ENCODE results near the gene SRSF4. TPM values are rescaled to one million over a fixed set of nuclear protein-coding genes. Genes with fewer than 3 reads are reported as not detected.
"Not testable (repeated sequence)": the region's sequence is repeated elsewhere in the genome, so short reads cannot be mapped to it uniquely, and the experiment has no call there.

Gene SRSF4
- total RNA-seq, 2 experiments from 2014 or later: 129 to 147 TPM

DNA sequence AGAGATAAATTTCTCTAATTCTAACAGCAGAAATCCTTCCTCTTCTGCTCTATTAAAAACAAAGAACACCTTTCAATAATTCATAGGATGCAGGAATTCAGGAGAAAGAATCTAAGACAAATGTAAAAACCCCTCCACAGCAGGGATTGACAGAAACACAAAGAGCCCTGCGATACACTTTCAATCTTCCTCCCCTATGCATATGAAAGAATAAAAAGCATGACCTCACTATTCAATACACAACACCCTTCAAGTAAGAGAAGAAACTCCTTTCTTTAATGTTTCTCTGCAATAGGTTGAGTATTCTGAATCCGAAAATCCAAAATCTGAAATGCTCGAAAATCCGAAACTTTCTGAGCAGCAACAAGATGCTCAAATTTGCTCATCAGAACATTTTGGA, 17.1 kb downstream of the SRSF4 start:
- no peaks in the 10 kb centered on the region for H3K27me3 Mint-ChIP-seq
- POLR2A ChIA-PET: interaction anchor here (0.6 kb wide), 1 partner anchor 10 kb away, joined by 3 read pairs; no protein-coding TSS in a partner anchor
- CTCF ChIA-PET: interaction anchor here (0.7 kb wide), 1 partner anchor 40 kb away, joined by 3 read pairs; no protein-coding TSS in a partner anchor
- no peak for ATAC-seq
- H3K27ac Mint-ChIP-seq: no peak overlapping the region
- no peaks in the 10 kb centered on the region for H3K9me3 Mint-ChIP-seq (ENCODE audit: low read depth)
- peaks cover 36% of the 10 kb centered on the region for H3K36me3 Mint-ChIP-seq (ENCODE audit: low read depth)
- DNase-seq: no peak
- intact Hi-C loops (cut with DNase I, micrococcal nuclease): no loop called here
- H3K4me1 Mint-ChIP-seq: peaks cover 47% of the 10 kb centered on the region
- no peak overlapping the region for H3K4me3 Mint-ChIP-seq

DNA sequence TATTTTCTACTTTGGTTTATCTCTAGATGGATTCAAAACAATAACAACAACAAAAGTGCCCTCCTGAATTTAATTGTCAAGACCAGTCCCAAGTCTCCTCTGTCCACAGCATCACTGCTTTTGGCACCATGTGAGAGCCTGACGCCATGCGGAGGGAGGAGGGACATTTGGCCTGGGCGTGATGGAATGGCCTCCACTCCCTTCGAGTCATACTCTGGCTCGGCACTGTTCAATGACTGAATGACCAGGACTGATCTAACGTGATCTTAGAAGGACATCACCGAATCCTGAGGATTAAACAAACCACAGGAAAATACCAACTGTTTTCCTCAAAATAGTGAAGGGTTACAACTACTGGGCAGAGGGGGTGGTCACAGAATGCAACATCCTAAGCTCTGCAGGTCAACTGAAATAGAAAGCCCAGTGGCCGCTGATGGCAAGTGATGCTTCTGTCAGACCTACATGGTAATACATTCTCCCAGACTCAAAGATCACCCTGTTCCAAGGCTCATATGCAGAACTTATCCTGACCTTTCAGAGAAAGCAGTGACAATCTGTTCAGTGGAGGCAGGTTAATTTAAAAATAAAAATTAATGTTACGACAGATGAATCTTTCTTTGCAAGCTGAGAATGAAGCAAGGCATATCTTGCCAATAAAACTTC, 19.1 kb downstream of the SRSF4 start:
- Mint-ChIP-seq H3K4me3 (no peak overlapping the region), H3K27me3 (no peaks in the 10 kb centered on the region), H3K4me1 (peaks cover 34% of the 10 kb centered on the region), H3K9me3 (ENCODE audit: low read depth) (no peaks in the 10 kb centered on the region), H3K36me3 (ENCODE audit: low read depth) (peaks cover 38% of the 10 kb centered on the region), H3K27ac (peak overlapping the region; percentile 31)
- ChIA-PET POLR2A (no interaction called here), CTCF (no interaction called here)
- no peak for DNase-seq
- intact Hi-C loops (cut with DNase I, micrococcal nuclease): no loop called here
- ATAC-seq: no peak

DNA sequence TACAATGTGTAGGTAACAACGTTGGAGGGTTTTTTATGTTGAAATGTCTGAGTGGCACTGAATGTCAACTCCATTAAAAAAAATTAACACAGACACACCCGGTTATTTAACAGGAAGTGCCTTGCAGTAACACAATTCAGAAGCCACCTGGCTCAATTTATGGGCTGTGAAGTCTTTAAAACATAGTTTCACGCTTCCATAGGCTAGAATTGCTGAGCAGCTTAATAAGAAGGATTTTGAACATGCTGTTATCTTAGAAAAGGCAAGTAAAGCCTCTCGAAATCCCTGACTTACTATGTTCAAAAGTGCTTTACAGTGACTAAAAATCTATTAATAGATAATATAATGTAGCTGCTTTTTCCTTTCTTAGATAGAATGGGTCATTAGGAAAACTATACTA, 19.7 kb downstream of the SRSF4 start:
- Mint-ChIP-seq H3K4me3 (no peak overlapping the region), H3K4me1 (peaks cover 31% of the 10 kb centered on the region), H3K9me3 (ENCODE audit: low read depth) (no peaks in the 10 kb centered on the region), H3K36me3 (ENCODE audit: low read depth) (peaks cover 37% of the 10 kb centered on the region), H3K27me3 (no peaks in the 10 kb centered on the region), H3K27ac (no peak overlapping the region)
- intact Hi-C loops (cut with DNase I, micrococcal nuclease): no loop called here
- ChIA-PET POLR2A (no interaction called here), CTCF (no interaction called here)
- DNase-seq (no peak), ATAC-seq (no peak)

DNA sequence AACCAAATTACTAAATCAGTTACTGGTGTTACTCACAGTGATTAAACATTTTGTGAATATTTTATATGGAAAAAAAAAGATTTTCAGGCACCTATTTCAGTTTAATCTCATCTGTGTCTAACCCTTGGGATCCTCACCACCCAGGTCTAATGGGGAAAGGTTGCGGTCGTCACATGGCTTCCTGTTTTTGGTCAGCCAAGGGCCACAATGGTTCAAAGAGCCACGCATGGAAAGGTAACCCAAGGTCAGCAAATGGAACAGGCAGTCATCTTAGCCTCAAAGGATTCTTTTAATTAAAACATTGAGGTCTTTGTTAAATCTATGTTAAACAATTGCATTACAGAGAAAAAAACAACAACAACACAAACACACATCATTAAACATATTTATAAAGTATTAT, 21.9 kb downstream of the SRSF4 start:
- POLR2A ChIA-PET: interaction anchor here (0.6 kb wide), 1 partner anchor 10 kb away, joined by 4 read pairs; no protein-coding TSS in a partner anchor
- H3K36me3 Mint-ChIP-seq (ENCODE audit: low read depth): peaks cover 41% of the 10 kb centered on the region

DNA sequence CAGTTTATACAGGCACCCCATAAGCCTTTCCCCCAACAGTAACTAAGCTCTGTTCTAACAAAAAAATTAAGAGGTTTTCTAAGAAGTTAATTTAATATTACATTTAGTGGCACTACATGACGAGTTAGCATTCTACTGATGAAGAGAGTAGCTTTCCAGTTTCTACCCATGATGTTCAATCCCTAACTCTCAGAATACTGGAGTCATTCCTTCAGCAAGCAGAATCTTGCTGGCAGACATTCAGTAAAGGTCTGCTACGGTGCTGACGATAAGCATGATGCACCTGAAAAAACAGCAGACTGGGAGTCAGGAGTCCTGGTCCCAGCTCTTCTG, 24.5 kb downstream of the SRSF4 start:
- no peak for DNase-seq
- ChIA-PET POLR2A (interaction anchor here (0.9 kb wide), 1 partner anchor 115 kb away, joined by 3 read pairs; no protein-coding TSS in a partner anchor), CTCF (no interaction called here)
- Mint-ChIP-seq H3K36me3 (ENCODE audit: low read depth) (peaks cover 60% of the 10 kb centered on the region), H3K27me3 (no peaks in the 10 kb centered on the region), H3K27ac (no peak overlapping the region), H3K9me3 (ENCODE audit: low read depth) (no peaks in the 10 kb centered on the region), H3K4me3 (no peak overlapping the region), H3K4me1 (no peaks in the 10 kb centered on the region)
- ATAC-seq: no peak
- intact Hi-C loops (cut with DNase I, micrococcal nuclease): no loop called here

More for the DNA sequence above, 21.9 kb downstream of the SRSF4 start:
- no peak for ATAC-seq
- Mint-ChIP-seq H3K27ac (no peak overlapping the region), H3K4me3 (no peak overlapping the region), H3K27me3 (no peaks in the 10 kb centered on the region), H3K9me3 (ENCODE audit: low read depth) (no peaks in the 10 kb centered on the region), H3K4me1 (peaks cover 17% of the 10 kb centered on the region)
- no peak for DNase-seq
- CTCF ChIA-PET: interaction anchor here (1.5 kb wide), 1 partner anchor 43 kb away, joined by 4 read pairs; no protein-coding TSS in a partner anchor
- intact Hi-C loops (cut with DNase I, micrococcal nuclease): no loop called here

DNA sequence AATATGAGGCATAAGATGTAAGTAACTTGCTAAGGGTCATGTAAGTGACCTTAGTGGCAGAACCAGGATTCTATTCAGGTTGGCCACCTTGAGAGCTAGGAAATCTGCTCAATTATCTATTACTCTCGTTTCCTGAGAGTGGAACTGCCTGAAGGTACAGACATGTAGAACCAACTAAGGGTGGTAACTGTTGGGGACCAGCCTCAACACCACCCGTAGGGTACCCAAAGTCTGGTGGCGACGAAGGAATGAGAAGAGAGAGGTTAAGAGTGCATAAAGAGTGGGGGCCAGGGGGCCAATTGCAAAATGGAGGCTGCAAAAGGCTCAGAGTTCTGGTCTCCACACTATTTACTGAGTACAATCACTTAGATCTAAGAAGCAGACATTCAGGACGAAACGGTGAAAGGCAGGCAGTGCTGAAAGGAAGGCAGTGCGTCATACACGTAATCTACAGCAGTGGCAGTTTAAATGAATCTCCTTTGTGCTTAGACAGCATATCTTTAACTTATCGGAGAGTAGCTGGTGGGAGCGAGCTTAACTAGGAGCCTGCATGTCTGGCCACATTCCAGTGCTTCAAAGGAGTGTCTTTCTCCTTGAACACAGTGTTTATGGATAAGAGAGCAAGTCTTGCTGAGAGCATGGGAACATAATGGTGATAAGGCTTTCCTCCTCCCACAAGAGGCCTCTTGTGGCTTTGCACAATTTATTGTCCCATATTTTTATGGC, 25.0 kb downstream of the SRSF4 start:
- DNase-seq (no peak), ATAC-seq (no peak)
- ChIA-PET CTCF (interaction anchor here (0.6 kb wide), 1 partner anchor 318 kb away, joined by 5 read pairs; no protein-coding TSS in a partner anchor), POLR2A (interaction anchor here (0.9 kb wide), 1 partner anchor 114 kb away, joined by 3 read pairs; no protein-coding TSS in a partner anchor)
- intact Hi-C loops (cut with DNase I, micrococcal nuclease): no loop called here
- Mint-ChIP-seq H3K4me3 (no peak overlapping the region), H3K36me3 (ENCODE audit: low read depth) (peaks cover 62% of the 10 kb centered on the region), H3K9me3 (ENCODE audit: low read depth) (no peaks in the 10 kb centered on the region), H3K4me1 (no peaks in the 10 kb centered on the region), H3K27ac (no peak overlapping the region), H3K27me3 (no peaks in the 10 kb centered on the region)

DNA sequence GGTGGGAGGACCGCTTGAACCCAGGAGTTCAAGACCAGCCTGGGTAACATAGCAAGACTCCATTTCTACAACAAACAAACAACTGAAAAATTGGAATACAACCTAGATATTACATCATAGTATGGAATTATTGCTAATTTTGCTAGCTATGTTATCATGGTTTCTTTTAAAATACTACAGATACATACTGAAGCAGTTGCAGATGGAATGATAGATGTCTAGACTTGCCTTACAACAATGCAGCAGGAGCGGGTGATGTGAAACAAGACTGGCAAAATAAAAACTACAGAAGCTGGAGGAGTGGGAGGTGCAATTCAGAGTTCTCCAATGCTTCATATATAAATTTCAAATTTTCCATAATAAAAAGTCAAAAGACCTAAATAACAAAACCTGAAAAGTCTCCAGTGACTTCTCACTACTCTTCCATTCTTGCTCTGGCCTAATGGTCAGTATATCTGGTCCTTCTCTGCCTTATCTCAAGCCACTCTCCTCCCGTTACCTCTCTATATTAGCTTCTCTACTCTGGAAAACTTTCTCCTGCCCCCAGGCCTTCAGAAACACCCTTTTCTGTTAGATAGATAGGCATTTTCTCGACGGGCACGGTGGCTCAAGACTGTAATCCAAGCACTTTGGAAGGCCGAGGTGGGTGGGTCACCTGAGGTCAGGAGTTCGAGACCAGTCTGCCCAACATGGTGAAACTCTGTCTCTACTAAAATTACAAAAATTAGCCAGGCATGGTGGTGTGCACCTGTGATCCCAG, 29.5 kb downstream of the SRSF4 start:
- no peak overlapping the region for H3K27ac Mint-ChIP-seq
- no peaks in the 10 kb centered on the region for H3K27me3 Mint-ChIP-seq
- no peak for DNase-seq
- ATAC-seq: no peak
- ChIA-PET CTCF (interaction anchor here (0.6 to 1.6 kb wide), 3 partner anchors 9 to 270 kb away, joined by 3 read pairs; no protein-coding TSS in a partner anchor), POLR2A (no interaction called here)
- H3K9me3 Mint-ChIP-seq (ENCODE audit: low read depth): no peaks in the 10 kb centered on the region
- H3K4me3 Mint-ChIP-seq: no peak overlapping the region
- intact Hi-C loops (cut with DNase I, micrococcal nuclease): no loop called here
- H3K4me1 Mint-ChIP-seq: no peaks in the 10 kb centered on the region
- peaks cover 84% of the 10 kb centered on the region for H3K36me3 Mint-ChIP-seq (ENCODE audit: low read depth)

DNA sequence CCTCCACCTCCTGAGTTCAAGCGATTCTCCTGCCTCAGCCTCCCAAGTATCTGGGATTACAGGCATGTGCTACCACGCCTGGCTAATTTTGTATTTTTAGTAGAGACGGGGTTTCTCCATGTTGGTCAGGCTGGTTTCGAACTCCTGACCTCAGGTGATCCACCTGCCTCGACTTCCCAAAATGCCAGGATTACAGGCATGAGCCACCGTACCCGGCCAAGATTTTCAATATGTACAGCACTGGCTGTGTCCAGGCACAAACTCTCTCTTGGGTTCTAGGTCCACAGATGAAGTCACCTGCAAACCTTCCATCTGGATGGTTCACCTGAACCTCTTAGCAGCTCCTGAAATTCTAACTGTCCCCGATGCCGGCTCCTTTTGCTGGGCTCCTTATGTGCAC, 31.4 kb downstream of the SRSF4 start:
- H3K27me3 Mint-ChIP-seq; POLR2A ChIA-PET; ATAC-seq; DNase-seq; intact Hi-C loops (cut with DNase I, micrococcal nuclease); H3K4me1 Mint-ChIP-seq; H3K27ac Mint-ChIP-seq; H3K9me3 Mint-ChIP-seq (ENCODE audit: low read depth); H3K4me3 Mint-ChIP-seq; CTCF ChIA-PET: not testable (repeated sequence)
- H3K36me3 Mint-ChIP-seq (ENCODE audit: low read depth): peaks cover 92% of the 10 kb centered on the region

DNA sequence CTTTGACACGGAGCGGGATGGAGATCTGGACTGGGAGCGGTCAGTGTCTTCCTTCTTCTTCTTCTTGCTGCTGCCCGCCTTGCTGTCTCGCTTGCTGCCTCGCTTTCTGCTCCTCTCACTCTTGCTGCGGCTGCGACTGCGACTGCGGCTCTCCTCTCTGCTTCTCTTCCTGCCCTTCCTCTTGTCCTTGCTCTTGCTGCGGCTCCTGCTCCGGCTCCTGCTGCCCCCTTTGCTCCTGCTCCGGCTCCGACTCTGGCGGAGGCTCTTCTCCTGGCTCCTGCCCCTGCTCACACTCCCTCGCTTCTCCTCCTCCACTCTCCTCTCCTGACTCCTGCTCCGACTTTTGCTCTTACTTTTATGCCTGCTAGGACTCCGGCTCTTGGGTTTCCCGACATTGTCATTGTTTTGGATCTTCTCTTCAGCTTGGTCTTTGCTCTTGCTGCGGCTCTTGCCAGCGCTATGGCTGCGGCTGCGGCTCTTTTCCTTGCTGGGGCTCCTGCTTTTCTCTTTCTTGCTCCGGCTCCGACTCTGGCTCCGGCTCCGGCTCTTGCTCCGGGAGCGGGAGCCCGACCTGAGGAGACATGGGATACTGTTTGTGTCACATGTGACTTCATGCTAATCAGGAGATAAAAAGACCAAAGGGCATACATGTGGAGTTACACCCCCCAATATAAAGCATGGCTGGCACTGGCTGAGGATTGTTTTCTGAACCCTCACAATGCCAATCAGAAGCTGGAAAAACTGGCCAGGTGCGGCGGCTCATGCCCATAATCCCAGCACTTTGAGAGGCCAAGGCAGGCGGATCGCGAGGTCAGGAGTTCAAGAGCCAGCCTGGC, 32.8 kb downstream of the SRSF4 start:
- Mint-ChIP-seq H3K4me3 (no peak overlapping the region), H3K27me3 (no peaks in the 10 kb centered on the region), H3K9me3 (ENCODE audit: low read depth) (no peaks in the 10 kb centered on the region), H3K4me1 (no peaks in the 10 kb centered on the region), H3K27ac (no peak overlapping the region), H3K36me3 (ENCODE audit: low read depth) (peaks cover 87% of the 10 kb centered on the region)
- DNase-seq: no peak
- no peak for ATAC-seq
- ChIA-PET POLR2A (interaction anchor here (0.6 kb wide), 1 partner anchor 11 kb away, joined by 4 read pairs; no protein-coding TSS in a partner anchor), CTCF (no interaction called here)
- intact Hi-C loops (cut with DNase I, micrococcal nuclease): no loop called here

DNA sequence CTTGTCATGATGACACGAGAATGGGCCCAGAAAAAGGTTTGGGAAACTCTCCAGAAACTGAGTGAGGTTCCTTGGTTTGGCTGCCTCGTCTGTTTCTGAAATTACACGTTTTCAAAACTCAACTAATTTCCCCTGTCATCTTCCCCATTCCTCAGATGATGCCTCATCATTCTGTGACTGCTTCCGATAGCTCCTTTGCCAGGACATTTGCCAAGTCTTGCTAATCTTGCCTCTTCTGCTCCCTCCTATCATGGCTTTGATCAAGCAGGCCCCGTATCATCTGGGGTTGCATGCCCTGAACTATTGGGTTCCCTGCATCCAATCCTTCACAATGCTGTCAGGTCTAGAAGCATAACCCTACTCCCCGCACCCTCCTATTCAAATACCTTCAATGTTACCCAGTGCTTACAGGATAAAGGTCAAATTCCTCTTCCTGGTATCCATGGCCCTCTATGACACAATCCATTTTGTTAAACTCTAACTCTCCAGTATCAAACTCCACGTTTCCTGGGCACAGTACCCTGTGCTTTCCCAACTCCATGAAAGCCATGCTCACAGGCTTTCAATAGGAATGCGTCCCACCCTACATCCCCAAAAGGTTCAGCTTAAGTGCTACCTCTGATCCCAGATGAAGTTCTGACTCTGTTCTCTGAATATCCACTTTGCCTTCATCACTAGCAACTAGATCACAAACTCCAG, 35.8 kb downstream of the SRSF4 start:
- intact Hi-C loops (cut with DNase I, micrococcal nuclease): no loop called here
- no peak for DNase-seq
- H3K4me3 Mint-ChIP-seq: no peak overlapping the region
- H3K27me3 Mint-ChIP-seq: no peaks in the 10 kb centered on the region
- H3K9me3 Mint-ChIP-seq (ENCODE audit: low read depth): no peaks in the 10 kb centered on the region
- ATAC-seq: no peak
- H3K36me3 Mint-ChIP-seq (ENCODE audit: low read depth): peaks cover 69% of the 10 kb centered on the region
- no peaks in the 10 kb centered on the region for H3K4me1 Mint-ChIP-seq
- no peak overlapping the region for H3K27ac Mint-ChIP-seq
- ChIA-PET CTCF (interaction anchor here (1.6 kb wide), 1 partner anchor 262 kb away, joined by 3 read pairs; no protein-coding TSS in a partner anchor), POLR2A (no interaction called here)

Measured in activated CD4-positive, alpha-beta T cell treated with anti-CD3 and anti-CD28 coated beads for 36 hours (primary cell).